GM19035 (cell line): Measurements from ENCODE around the gene IFNA5.

Experiments
- ATAC-seq: cut with Tn5 transposase; IDR thresholded peaks from one replicate; pipeline ENCODE4 v1.9.1; 2021; ENCODE audit not compliant: unreplicated experiment

Gene IFNA5

GRCh38 chr9:21305213-21305612, at the start of gene IFNA5:
Gene IFNA5 (minus strand): TSS chr9:21305313. CDS start chr9:21305256, 57 bp downstream.
- no peak for ATAC-seq

- ATAC-seq, result no peak
Measured at GRCh38 chr9:21350787-21351186, 45.7 kb upstream of the IFNA5 start, which contains the start of gene IFNA6. Gene IFNA6 (minus strand): TSS chr9:21350887. CDS start chr9:21350887, 0 bp downstream.

- no peak for ATAC-seq
Measured at GRCh38 chr9:21348430-21348970, 43.4 kb upstream of the IFNA5 start.

- no peak for ATAC-seq
Measured at GRCh38 chr9:21340735-21341134, 35.6 kb upstream of the IFNA5 start.

- no peak for ATAC-seq
Measured at GRCh38 chr9:21336457-21336856, 31.3 kb upstream of the IFNA5 start.

- peak; percentile 91 for ATAC-seq
Measured at GRCh38 chr9:21334701-21335632, 29.9 kb upstream of the IFNA5 start, which contains the start of gene KLHL9. Gene KLHL9 (minus strand): TSS chr9:21335404. CDS start chr9:21334859, 545 bp downstream.

- no peak for ATAC-seq
Measured at GRCh38 chr9:21333226-21333625, 28.1 kb upstream of the IFNA5 start.

- no peak for ATAC-seq
Measured at GRCh38 chr9:21331676-21332402, 26.7 kb upstream of the IFNA5 start.

GRCh38 chr9:21326526-21327139, 21.5 kb upstream of the IFNA5 start:
- ATAC-seq, result peak; percentile 91

GRCh38 chr9:21324047-21324446, 18.9 kb upstream of the IFNA5 start:
- ATAC-seq, result no peak

GRCh38 chr9:21322911-21323461, 17.9 kb upstream of the IFNA5 start:
- ATAC-seq, result no peak

- ATAC-seq, result no peak
Measured at GRCh38 chr9:21320465-21320864, 15.4 kb upstream of the IFNA5 start.

- ATAC-seq, result peak; percentile 77
Measured at GRCh38 chr9:21317956-21318923, 13.1 kb upstream of the IFNA5 start.

GRCh38 chr9:21316860-21317259, 11.7 kb upstream of the IFNA5 start:
- ATAC-seq, result no peak

GRCh38 chr9:21316032-21316842, 11.1 kb upstream of the IFNA5 start:
- ATAC-seq, result no peak

- no peak for ATAC-seq
Measured at GRCh38 chr9:21314152-21314551, 9.0 kb upstream of the IFNA5 start.

- no peak for ATAC-seq
Measured at GRCh38 chr9:21311889-21312288, 6.8 kb upstream of the IFNA5 start.

GRCh38 chr9:21295992-21296391, 9.1 kb downstream of the IFNA5 start:
- ATAC-seq, result no peak
